Measurements from ENCODE around the gene TMEM127. TPM values are rescaled to one million over a fixed set of nuclear protein-coding genes. Genes with fewer than 3 reads are reported as not detected.
A peak's percentile ranks its signal among the peaks of the same experiment; 100 is the strongest.

Gene TMEM127
- polyA plus RNA-seq, 2 of the 4 experiments (the other 2 are of a cell fraction) = 31.9 to 38.7 TPM

DNA sequence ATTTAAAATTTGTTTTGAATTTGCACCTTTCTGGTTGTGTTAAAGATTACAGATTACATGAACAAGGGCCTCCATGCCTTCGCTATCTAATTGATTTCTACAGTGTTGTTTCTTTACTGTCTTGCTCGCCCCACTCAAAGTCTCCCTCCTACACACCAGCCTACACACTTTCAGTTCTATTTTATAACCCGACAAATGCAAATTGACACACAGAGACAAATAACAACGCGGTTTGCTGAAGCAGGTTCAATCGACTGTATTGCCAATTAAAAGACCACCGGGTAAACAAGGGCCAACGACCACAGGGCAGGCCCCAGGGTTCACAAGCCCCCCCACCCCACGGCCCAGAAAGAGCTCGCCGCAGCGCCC, 58.0 kb downstream of the TMEM127 start:
- no peak for TF ChIP-seq JUN (IDR thresholded peaks at IDR 0.05)
- TF ChIP-seq POLR2A (IDR thresholded peaks at IDR 0.05; ENCODE audit: low read length) = no peak
- no peak for TF ChIP-seq TFCP2L1 (CRISPR knock-in tag; IDR thresholded peaks at IDR 0.05)
- TF ChIP-seq ZC3H11A (IDR thresholded peaks at IDR 0.05) = no peak
- TF ChIP-seq HDAC2 (IDR thresholded peaks at IDR 0.05) = no peak
- no peak for TF ChIP-seq NFE2L2 (conservative IDR thresholded peaks at IDR 0.05; ENCODE audit: low read length)
- TF ChIP-seq CEBPB (IDR thresholded peaks at IDR 0.05) = no peak
- TF ChIP-seq, protein P1, sequence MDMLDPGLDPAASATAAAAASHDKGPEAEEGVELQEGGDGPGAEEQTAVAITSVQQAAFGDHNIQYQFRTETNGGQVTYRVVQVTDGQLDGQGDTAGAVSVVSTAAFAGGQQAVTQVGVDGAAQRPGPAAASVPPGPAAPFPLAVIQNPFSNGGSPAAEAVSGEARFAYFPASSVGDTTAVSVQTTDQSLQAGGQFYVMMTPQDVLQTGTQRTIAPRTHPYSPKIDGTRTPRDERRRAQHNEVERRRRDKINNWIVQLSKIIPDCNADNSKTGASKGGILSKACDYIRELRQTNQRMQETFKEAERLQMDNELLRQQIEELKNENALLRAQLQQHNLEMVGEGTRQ (IDR thresholded peaks at IDR 0.05) = no peak
- FAIRE-seq (no peak), ATAC-seq (no peak), DNase-seq (ENCODE audit: low read depth in 1 of 2, low spot score in 1 of 2) (no peak)
- ChIA-PET CTCF (interaction anchor here (1.2 to 1.7 kb wide), 3 partner anchors 52 to 91 kb away, joined by 3 to 11 read pairs (median 5); no protein-coding TSS in a partner anchor), POLR2A (interaction anchor here (0.8 to 1.7 kb wide), 8 partner anchors 8 to 215 kb away, joined by 3 to 17 read pairs (median 3); partner anchors contain the start of genes CIAO1 and TMEM127)
- Histone ChIP-seq H3K4me3 (peak overlapping the region; percentile 80), H3K4me2 (peak overlapping the region; percentile 89), H3K9me3 (no peaks in the 10 kb centered on the region), H3K27ac (peak overlapping the region; percentile 96 to 97), H3K4me1 (peaks cover 49% of the 10 kb centered on the region)
- under 1% methylated on average over 10 of the region's 12 CpGs for WGBS (ENCODE audit: missing lambda C conversion rate)

DNA sequence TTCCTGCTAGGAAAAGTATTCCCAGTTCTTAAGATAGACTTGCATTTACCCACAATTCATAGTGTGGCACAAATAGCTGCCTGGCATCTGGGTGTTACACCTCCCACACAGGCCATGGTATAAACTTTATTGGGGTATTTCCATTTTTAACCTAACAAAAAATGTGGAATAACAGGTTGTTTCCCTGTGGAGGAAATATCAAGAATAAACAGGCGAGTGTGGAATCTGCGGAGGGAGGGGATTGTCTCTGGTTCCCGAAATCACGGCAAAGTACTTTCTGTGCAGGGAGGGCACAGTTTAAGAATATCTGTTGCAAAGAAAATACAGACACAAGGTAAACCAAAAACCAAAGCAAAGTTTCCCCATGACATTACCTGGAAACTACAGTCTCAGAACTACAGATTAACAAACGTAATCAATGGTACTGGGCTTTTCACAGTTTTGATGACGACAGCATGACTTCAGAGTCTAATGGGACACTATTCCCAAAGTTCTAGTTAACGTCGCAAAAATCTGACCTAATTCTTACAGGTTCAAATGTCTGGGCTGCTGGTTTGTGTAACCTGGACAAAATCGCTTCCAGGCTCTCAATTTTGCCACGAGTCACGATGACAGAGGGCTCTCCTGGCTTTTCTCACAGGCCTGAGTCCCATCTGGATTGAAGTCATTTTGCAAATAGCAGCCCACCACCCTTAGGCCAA, 58.6 kb downstream of the TMEM127 start:
- Histone ChIP-seq H3K4me2 (peak overlapping the region; percentile 89), H3K27ac (peak overlapping the region; percentile 96 to 97; a peak in 5 of 6 replicates), H3K4me3 (peak overlapping the region; percentile 80), H3K4me1 (peaks cover 54% of the 10 kb centered on the region), H3K9me3 (no peaks in the 10 kb centered on the region)
- WGBS (ENCODE audit: missing lambda C conversion rate) = 19% methylated on average over 11 of the region's 11 CpGs
- ChIA-PET POLR2A (interaction anchor here (1.7 kb wide), 2 partner anchors 53 to 59 kb away, joined by 6 to 17 read pairs; partner anchors contain the start of genes CIAO1 and TMEM127), CTCF (interaction anchor here (1.7 kb wide), 1 partner anchor 90 kb away, joined by 5 read pairs; no protein-coding TSS in a partner anchor)
- FAIRE-seq (no peak), DNase-seq (ENCODE audit: low read depth in 1 of 2, low spot score in 1 of 2) (no peak), ATAC-seq (no peak)
- TF ChIP-seq JUN (IDR thresholded peaks at IDR 0.05) (no peak), RARB (CRISPR knock-in tag; IDR thresholded peaks at IDR 0.05) (no peak), JUNB (IDR thresholded peaks at IDR 0.05) (no peak), HES2 (IDR thresholded peaks at IDR 0.05) (no peak), FOSL2 (IDR thresholded peaks at IDR 0.05) (no peak), FOSL2 (CRISPR knock-in tag; IDR thresholded peaks at IDR 0.05) (no peak), NPAS2 (CRISPR knock-in tag; IDR thresholded peaks at IDR 0.05; ENCODE audit: borderline replicate concordance) (no peak), ZFP36 (IDR thresholded peaks at IDR 0.05; ENCODE audit: borderline replicate concordance, partially characterized antibody) (no peak), RAD21 (conservative IDR thresholded peaks at IDR 0.05 in 1 of 2, IDR thresholded peaks at IDR 0.05 in 1 of 2) (no peak), EP300 (IDR thresholded peaks at IDR 0.05) (no peak), MAX (IDR thresholded peaks at IDR 0.05) (no peak), ZSCAN20 (CRISPR knock-in tag; IDR thresholded peaks at IDR 0.05) (no peak), RNF2 (IDR thresholded peaks at IDR 0.05; ENCODE audit: borderline replicate concordance, low read depth) (no peak), NFE2L2 (conservative IDR thresholded peaks at IDR 0.05; ENCODE audit: low read length) (no peak), REST (IDR thresholded peaks at IDR 0.05) (no peak), MAZ (IDR thresholded peaks at IDR 0.05; ENCODE audit: borderline replicate concordance, low read depth, low read length) (no peak), ZNF302 (CRISPR knock-in tag; IDR thresholded peaks at IDR 0.05) (no peak), HOXB13 (CRISPR knock-in tag; IDR thresholded peaks at IDR 0.05; ENCODE audit: low read depth) (no peak), EHMT2 (IDR thresholded peaks at IDR 0.05; ENCODE audit: low read depth) (no peak), EHF (CRISPR knock-in tag; IDR thresholded peaks at IDR 0.05) (no peak), RFX5 (IDR thresholded peaks at IDR 0.05) (no peak)

All from A549 (cell line).